NCI-H146 treated with DMSO at 0.1 percent for 48 hours (cell line): ENCODE measurements around the gene PDCD5.

ENCODE experiments used
- DNase-seq: peaks from one replicate; lab custom pipeline; 2025; ENCODE audit not compliant: unreplicated experiment; lab: John Stamatoyannopoulos, UW

The PDCD5 gene

GRCh38 chr19:32630338-32630737 lies 49.3 kb downstream of the PDCD5 start:
- no peak for DNase-seq

GRCh38 chr19:32631381-32631780 lies 50.4 kb downstream of the PDCD5 start:
- DNase-seq = no peak
